Islet precursor cell (in vitro differentiated cells): ENCODE results near the gene AHDC1.
"Not testable (repeated sequence)": the region's sequence is repeated elsewhere in the genome, so short reads cannot be mapped to it uniquely, and the experiment has no call there.

Experiments
- DNase-seq: peaks from one replicate; pipeline ENCODE4 v3.0.0-alpha.2; 2018

Gene AHDC1

DNA sequence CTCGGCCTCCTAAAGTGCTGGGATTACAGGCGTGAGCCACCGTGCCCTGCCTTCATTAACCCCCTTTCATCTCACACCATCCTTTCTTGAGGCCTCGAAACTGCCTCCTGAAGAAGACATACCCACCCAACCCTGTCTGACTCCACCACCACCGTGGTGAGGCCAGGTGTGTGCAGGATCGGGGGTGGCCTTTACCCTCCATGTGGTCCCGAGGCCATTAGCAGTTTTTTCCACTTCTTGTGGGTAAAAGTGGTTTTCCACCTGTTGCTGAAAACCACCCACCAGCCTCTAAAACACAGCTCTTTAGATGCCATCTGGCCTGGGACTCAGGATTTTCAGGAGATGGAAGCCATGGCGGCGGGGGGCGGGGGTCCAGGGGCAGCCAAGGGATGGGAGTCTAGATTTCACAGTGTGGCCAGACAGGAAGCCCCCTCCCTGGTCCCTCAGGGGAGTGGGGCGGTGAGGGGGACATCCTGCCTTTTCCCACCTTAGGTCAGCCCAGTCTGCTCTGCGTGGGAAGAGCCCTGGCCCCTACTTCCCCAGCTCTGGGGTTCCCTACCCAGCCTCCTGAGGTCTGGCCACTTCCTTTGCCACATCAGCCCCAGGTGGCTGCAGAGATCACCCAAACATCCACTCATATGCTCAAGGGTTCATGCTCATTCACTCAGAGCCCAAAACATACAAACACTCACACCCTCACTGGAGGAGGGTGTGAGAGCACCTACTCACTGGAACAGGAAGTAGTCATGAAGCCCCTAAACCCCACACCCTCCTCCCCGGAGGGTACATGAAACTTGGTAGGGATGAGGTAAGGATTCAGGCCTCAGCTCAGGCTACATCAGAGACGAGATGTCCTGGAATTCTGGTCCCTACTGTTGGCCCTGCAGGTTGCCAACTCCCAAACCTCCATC is 28.7 kb upstream of the AHDC1 start:
- DNase-seq: peak; percentile 36

DNA sequence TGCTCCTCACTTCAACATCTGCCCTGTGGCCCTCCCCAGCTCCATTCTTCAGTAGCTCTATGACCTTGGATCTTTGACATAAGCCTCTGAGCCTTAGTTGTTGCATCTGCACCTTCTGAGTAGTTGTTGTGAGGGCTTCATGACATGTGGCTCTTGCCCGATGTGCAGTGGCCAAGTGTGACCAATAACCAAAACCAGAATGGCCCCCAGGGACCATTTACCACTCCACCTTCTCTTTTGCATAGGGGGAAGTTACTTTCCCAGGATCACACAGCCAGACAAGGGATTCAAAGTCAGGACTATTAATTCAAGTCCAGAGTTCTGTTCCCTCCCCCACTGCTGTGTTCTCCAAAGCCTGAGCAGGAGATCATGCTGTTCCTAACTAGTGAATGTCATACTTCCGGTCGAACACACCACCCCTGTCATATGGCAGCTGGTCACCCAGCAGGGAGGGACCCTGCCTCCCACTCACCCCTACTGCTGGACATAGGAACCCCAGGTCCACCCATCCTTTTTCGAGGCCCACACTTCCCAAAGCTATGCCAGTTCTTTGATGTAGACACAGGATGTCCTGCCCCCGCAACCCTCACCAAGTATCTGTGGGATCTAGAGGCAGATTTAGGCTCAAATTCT is 27.0 kb upstream of the AHDC1 start:
- DNase-seq: no peak

DNA sequence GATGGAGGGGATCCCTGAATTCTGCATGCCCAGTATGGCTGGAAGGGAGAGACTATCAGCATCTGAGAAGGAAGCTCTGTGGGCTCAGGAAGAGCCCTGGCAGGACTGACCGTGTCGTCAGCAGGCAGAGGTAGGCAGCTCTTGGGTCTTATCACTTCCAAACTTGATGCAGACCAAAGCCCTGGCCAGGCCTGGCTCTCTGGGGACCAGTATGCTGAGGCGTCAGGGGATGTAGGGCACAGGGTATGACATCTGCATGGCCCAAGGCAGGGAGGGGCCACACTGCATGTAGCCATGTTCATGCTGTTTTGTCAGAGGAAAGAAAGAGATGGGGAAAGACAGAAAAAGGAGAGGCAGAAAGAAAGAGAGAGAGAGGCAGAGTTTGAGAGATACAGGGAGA is 24.8 kb upstream of the AHDC1 start:
- no peak for DNase-seq

DNA sequence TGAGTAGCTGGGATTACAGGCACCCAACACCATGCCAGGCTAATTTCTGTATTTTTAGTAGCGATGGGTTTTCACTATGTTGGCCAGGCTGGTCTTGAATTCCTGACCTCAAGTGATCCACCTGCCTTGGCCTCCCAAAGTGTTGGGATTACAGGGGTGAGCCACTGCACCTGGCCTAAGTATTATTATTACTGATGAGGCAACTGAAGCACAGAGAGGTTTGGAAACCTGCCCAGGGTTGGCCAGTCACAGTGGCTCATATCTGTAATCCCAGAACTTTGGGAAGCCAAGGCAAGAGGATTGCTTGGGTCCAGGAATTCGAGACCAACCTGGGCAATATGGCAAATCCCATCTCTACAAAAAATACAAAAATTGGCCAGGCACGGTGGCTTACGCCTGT is 23.8 kb upstream of the AHDC1 start:
- not testable (repeated sequence) for DNase-seq

DNA sequence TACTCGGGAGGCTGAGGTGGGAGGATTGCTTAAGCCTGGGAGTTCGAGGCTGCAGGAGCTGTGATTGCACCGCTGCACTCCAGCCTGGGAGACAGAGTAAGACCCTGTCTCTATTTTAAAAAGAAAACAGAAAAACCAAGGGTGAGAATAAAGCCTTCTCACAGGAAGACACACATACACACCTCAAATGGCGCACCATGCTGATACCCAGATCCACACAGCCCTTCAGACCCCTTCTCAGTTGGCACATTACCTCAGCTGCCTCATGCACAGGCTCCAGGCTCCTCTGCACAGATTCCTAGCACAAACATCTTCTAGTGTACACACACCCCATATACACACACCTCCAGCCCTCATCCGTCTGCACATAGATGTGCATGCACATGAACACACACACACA is 23.1 kb upstream of the AHDC1 start:
- no peak for DNase-seq

DNA sequence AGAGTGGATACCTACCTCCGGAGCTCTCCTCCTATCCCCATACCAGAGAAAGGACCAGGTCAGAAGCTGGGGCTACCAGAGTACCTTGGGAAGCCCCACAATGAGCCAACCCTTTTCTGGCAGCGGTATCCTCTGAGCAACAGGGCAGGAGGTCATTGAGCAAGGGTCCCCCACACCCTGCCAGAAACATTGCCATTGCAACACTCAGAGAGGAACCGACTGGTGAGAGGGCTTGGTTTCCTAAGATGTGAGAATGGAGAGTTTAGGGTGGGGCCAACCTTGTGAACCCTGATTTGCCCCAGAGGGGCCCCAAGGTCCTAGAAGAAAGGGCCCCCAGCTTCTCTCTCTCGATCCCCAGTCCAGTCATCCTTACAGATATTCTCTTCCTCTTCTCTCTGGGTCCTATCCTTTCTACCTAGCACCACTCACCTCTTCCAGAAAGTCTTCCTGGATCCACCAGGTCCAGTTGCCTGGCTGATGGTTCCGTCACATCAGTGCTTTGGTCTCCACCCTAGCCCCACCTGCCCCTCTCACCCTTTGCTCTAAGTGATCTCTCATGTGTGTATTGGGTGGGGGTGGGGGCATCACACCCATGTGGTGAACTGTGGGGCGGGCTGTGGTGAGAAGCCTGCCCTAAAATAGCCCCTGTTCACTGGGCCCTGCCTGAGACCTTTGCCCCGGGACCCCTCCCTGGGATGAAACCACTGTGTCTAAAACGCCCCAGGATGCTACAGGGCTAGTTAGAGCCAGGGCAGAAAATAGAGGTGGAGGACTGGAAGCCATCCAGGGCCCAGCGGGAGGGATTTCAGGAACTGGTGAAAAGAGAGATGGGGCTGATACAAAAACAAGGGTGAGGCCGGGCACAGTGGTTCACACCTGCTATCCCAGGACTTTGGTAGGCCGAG is 22.3 kb upstream of the AHDC1 start:
- DNase-seq: no peak

DNA sequence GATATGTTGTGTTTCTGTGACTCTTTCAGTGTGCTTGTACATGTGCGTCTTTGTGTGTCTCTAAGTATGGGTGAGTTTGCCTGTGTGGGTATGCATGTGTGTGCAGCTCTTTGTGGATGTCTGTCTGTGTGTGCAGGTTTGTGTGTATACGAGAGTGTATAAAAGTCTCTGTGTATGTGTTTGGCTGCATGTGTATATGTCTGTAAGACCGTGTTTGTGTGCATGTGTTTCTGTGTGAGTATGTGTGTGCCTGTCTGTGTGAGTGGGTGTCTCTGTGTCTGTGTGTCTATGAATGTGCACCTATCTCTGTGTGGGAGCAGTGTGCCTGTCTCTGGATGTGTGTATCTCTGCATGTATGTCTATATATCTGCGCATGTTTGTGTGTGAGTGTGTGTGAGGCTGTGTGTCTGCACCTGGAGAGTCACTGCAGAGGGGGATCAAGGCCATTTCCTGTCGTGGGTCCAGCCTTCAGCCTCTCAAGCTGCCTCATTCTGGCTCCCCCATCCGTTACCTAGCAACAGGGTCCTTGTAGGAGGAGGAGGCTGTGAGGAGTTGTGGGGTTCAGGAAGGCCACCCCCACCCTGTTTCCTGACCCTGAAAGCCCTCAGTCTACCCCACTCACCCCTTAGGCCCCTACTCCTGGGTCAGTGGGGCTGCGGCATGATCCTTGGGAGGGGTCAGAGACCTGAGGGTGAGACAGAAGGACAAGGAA is 20.7 kb upstream of the AHDC1 start:
- DNase-seq: no peak

DNA sequence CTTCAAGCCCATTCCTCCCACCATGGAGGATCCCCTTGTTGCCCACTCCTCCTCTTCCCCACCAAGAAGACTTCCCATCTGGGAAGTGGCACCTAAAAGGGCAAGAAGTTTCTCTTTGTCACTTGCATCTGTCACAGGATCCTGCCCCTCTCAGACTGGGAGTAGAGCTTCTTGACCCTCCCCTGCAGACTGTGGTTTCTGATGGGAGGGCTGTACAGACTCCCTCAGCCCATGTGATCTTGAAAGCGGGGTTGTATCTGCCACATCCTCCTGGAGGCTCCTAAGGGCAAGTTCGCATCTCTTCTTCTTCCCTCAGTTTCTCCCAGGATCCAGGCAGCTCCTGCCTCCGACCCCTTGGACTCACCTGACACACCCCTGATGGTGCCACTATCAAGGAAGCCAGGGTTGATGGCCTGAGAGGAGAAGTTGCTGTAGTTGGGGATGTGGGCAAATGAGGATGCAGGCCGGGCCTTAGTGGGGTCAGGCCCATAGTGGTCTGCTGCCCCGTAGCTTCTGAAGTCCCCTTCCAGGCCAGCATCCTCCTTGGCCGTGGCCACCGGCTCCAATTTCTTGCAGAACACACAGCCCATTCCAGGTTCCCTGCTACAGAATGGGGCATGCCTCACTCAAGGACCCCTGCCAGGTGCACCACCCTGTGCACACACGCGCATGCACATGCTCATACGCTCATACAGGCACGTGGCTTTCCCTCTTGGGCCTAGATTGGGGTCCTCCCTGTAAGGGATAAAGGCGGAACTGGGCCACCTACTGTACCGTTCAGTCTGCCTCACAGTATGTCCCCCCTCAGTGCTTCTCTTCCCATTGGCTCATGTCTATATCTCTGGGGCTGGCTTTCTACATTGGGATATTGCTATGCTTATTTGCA is 19.6 kb upstream of the AHDC1 start:
- DNase-seq: no peak

DNA sequence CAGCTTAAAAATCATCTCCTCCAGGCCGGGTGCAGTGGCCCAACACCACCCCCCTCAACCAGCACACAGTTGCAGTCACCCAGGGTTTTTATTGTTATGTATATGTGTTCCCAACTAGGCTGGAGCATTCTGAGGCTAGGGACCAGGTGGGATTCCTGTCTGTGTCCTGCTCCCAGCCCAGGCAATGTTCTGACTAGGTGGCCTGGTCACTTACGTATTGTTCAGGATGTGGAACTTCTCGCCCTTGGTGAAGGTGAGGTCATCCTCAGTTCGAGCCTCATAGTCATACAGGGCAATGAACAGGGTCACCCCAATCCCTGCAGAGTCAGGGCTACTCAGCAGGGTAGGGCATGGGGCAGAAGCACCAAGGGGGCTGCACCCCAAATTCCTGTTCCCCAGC is 18.9 kb upstream of the AHDC1 start:
- no peak for DNase-seq

DNA sequence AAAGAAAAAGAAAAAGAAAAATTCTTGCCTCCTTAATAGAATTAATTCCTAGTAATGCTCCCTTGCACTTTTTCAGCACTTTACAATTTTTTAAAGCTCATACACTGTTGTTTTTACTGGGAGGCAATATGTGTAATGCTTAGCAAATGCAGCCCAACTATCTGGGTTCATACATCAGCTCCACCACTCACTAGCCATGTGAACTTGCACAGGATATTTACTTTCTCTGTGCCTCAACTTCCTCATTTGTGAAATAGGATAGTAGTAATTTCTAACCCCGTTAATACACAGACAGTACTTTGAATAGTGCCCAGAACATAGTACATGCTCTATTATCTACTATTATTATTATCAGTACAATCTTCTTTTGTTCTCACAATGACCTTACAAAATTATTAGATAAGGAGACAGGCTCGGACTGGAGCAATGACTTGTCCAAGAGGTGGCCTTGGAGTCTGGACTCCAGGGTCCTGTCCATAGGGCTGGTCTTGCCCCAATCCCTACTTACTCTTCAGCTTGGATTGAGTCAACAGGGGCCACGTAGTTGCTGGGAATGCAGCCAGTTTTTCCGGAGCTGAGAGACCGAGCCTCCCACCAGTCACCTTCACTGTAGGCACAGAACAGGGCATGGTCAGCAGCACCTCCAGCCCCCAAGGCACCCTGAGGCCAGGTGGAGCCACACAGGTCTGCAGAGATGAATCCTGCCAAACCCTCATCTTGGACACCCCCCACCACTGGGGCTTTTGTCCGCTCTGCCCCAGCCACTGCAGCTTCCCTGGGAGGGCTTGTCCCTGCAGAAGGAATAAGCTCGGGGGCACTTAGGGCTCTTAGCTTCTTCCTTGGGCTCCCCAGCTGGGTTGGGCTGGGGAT is 17.3 kb upstream of the AHDC1 start:
- no peak for DNase-seq

DNA sequence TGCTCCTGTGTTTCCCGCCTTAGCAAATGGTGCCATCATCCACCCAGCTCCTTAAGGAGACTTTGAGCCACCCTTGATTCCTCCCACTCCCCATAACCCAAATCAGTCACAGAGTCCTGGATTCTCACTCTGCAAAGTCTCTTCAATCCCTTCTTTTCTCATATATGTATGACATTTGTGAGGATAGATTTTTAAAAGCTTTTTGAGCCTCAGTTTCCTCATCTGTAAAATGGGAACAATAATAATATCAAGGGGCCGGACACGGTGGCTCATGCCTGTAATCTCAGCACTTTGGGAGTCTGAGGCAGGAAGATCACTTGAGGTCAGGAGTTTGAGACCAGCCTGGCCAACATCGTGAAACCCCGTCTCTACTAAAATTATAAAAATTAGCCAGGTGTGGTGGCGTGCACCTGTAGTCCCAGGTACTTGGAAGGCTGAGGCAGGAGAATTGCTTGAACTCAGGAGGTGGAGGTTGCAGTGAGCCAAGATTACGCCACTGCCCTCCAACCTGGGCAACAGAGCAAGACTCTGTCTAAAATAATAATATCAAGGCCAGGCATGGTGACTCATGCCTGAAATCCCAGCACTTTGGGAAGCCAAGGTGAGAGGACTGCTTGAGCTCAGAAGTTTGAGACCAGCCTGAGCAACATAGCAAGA is 16.0 kb upstream of the AHDC1 start:
- not testable (repeated sequence) for DNase-seq

DNA sequence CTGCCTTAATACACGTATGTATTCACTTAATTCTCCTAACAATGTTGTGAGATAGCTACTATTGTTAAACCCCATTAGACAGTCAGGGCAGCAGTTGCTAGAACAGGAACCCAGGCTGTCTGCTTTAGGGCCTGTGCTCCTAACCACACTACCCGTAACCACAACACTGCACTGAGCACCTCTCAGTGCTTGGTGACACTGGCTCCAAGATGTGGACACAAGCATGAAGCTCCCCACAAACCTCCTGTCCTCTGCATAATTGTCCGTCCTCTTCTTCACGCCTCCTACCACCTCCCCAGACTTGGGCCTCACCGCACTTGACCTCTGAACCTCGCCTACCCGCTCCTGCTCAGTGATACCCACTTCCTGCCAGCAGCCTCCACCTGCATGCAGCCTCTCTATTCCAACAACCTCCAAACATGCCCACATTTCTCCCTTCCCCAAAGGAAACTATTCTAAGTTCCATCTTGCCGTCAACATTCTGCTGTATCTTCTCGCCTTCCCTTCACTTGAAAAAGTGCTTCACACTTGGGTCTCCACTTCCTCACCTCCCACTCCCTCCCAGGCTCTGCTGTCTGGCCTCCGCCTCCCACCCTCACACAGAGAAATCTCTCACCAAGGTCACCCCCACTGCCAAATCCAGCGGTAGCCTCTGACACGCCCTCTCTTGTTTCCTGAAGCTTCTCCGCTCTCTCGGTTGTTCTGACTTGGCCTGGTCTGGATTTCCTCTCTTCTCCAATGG is 14.6 kb upstream of the AHDC1 start:
- DNase-seq: no peak

DNA sequence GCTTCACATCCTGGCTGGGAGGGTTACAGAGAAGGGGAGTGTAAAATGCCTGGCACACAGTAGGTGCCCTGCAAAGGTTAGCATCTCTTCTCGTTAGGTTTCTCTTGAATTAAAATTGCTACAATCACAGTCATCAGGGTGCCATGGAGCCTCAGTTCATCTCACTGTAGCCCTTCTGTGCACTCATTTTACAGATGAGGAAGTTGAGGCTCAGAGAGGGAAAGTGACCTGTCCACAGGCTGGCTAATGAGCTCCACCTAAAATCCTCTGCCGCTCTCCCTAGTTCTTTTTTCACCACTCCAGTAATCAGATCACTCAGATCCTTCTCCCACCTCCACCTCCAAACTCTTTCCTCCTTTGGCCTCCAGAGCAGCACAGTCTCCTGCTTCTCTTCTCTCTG is 13.5 kb upstream of the AHDC1 start:
- DNase-seq: no peak

DNA sequence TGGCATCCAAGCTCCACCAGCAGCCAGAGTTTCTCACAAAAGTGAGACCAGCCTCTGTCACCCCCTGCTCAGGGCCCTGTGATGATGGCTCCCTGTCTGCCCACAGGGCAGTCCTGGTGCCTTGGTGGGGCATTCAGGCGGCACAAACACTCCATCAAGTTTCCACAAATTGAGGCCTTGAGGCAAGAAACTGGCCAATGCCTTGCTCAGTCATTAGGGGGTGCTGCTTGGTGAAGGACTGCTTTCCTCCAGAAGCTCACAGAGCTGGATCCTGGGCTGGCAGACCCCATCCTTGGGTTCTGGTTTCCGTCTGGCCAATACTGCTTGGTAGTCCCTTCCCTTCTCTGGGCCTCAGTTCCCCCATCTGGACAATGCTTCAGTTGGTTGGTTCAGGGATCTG is 12.5 kb upstream of the AHDC1 start:
- no peak for DNase-seq

DNA sequence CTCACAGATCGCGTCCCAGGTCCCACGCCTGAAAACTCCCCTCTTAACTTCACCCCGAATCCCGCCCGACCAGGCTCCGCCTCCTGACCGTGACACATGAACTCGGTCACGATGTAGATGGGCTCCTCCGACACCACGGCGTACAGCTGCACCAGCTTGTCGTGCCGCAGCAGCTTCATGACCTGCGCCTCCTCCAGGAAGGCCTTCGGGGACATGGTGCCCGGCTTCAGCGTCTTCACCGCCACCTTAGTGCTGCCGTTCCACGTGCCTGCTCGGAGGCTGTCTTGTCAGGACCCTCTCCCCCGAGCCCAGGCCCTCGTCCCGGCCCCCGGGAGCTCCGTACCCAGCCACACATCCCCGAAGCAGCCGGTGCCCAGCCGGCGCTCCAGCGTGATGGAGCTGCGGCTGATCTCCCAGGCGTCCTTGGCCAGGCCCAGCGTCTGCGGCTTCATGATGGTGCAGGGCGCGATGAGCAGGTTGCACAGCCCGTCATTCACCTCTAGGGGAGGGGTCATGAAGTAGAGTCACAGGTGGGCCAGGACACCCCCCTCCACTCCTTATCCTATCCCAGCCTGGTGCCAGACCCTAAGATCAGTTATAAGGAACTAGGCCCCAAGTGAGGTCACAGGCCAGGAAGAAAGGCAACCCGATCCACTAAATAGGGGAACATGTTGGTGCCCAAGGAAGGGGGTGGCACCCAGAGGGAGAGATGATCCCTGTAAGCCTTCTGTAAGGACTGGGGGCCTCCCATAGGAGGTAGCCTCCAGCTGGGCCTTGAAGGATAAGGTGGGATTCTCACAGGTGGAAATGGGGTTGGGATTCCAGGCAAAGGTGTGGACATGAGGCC is 11.6 kb upstream of the AHDC1 start:
- DNase-seq: no peak

DNA sequence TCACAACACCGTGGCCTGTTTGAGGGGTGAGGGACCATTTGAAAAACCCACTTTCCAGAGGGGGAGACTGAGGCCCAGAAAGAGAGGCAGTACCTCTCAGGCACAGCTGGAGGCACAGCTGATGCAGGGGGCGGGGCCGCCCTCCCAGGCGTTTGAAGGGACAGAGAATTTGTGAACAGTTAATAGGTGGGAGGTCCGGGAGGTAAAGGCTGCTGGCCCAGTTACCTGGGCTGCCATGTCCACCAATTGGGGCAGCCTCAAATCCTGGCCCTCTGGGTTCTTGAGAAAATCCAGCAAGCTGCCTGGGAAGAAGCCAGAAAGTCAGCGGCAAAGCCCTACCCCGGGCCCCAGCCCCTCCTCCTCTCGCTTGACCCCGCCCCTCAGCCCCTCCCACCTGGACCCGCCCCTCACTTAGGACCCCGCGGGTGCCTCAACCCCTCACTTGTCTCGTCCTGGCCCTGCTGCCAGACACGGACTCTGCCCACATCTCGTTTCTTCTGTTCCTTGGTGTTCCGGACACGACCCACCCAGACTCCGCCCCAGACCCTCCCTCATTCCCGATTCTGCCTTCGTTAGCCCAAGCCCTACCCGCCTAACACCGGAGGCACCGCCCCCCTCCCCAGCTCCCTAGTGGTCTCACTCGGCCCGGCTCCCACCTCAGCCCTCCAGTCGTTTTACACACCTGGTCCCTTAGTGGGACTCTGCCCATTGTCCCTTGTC is 10.8 kb upstream of the AHDC1 start:
- peak; percentile 71 for DNase-seq

DNA sequence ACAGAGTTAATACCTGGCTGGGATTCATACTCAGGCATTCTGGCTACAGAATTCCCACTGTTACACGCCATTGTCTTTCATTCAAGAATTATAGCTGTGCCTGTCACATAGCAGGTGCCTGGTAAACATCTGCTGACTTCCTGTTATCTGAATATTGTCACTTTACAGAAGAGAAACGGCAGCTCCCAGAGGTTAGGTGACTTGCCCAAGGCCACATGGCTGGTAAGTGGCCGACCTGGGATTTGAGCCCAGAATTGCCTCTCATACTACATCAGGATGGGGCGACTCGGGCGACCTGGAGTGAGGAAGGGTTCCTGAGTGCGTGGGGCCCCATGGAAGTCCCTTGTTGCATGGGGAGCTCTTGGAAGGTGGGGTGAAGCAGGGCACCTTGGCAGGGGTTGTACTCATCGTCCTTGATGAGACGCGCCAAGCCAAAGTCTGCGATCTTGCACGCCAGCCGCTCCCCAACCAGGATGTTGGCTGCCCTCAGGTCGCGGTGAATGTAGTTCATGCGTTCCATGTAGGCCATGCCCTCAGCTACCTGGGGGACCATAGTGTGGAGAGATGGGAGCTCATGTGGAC is 10.2 kb upstream of the AHDC1 start:
- no peak for DNase-seq
